WI38 (cell line): Measurements from ENCODE around the gene ODR4.
A peak's percentile ranks its signal among the peaks of the same experiment; 100 is the strongest.
"Not testable (repeated sequence)": the region's sequence is repeated elsewhere in the genome, so short reads cannot be mapped to it uniquely, and the experiment has no call there.

Source experiments
- H3K4me3 ChIP-seq: 2 replicates; pipeline ENCODE4 v1.5.1; 2011; ENCODE audit warnings: low read depth, mild to moderate bottlenecking, control low read depth, low read length
- TF ChIP-seq, protein P1 (sequence below): IDR thresholded peaks from 2 replicates; pipeline ENCODE4 v1.5.1; 2012; ENCODE audit warnings: low read depth, mild to moderate bottlenecking, control low read depth, low read length

ODR4 gene

GRCh38 chr1:186374303-186375151 lies 1.1 kb upstream of the ODR4 start:
- H3K4me3 ChIP-seq = peak overlapping the region; percentile 83
- TF ChIP-seq, protein P1, sequence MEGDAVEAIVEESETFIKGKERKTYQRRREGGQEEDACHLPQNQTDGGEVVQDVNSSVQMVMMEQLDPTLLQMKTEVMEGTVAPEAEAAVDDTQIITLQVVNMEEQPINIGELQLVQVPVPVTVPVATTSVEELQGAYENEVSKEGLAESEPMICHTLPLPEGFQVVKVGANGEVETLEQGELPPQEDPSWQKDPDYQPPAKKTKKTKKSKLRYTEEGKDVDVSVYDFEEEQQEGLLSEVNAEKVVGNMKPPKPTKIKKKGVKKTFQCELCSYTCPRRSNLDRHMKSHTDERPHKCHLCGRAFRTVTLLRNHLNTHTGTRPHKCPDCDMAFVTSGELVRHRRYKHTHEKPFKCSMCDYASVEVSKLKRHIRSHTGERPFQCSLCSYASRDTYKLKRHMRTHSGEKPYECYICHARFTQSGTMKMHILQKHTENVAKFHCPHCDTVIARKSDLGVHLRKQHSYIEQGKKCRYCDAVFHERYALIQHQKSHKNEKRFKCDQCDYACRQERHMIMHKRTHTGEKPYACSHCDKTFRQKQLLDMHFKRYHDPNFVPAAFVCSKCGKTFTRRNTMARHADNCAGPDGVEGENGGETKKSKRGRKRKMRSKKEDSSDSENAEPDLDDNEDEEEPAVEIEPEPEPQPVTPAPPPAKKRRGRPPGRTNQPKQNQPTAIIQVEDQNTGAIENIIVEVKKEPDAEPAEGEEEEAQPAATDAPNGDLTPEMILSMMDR = no peak

- H3K4me3 ChIP-seq = peak overlapping the region; percentile 83
- TF ChIP-seq, protein P1 = no peak
These were observed 286 bp downstream of the ODR4 start for GRCh38 chr1:186375929-186376319.

- no peak overlapping the region for H3K4me3 ChIP-seq
- TF ChIP-seq, protein P1 = no peak
These were observed 11.2 kb downstream of the ODR4 start for GRCh38 chr1:186386725-186387383.

DNA sequence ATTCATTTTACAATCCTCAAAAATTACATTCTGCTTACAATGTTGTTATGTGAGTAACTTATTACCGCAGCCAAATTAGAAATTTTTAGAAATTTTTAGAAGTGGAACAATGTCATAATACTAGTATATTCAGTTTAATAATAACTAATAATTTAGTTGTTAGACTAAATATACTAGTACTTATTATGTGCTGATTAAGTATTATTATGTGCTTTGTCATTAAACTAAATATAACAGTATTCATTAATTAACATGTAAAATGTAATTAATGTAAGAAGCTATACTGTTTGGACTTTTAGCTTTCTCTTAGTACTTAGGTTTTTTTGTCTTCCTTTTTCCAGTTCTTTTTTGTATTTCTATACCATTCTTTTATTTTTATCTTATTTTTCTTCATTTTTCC lies 15.3 kb downstream of the ODR4 start:
- no peak overlapping the region for H3K4me3 ChIP-seq
- TF ChIP-seq, protein P1 = no peak

- TF ChIP-seq, protein P1 = no peak
- H3K4me3 ChIP-seq = no peak overlapping the region
These were observed 16.2 kb downstream of the ODR4 start for GRCh38 chr1:186391841-186392240.

GRCh38 chr1:186392711-186393110 lies 17.1 kb downstream of the ODR4 start:
- not testable (repeated sequence) for H3K4me3 ChIP-seq

DNA sequence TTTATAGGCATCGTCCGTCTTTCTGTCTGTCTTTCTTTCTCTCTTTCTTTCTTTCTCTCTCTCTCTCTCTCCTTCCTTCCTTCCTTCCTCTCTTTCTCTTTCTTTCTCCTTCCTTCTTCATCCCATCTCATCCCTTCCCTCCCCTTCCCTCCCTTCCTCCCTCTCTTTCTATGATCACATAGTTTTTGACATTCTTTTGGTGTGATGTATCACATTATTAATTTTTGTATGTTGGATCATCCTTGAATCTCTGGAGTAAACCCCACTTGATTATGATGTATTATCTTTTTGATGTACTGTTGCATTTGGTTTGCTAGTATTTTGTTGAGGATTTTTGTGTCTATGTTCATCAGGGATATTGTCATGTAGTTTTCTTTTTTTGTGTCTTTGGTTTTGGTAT lies 25.8 kb downstream of the ODR4 start:
- not testable (repeated sequence) for H3K4me3 ChIP-seq

DNA sequence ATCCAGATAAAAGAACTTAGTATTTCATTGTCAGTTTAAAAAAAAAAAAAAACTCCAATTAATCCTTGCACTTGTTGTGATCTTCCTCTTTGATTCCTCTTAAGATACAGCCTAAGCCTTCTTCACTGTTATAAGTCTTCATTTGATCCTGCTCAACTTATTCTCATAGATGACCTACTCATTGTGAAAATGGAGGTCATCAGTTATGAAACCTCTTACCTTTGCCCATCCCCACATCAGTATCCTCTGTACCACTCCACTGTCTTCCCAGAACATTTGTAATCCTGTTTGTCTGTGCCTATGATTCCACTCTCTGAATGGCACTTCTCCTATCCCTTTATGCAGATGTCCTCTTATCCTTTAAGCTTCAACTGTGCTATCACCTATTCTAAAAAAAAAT lies 28.0 kb downstream of the ODR4 start:
- TF ChIP-seq, protein P1 = no peak
- no peak overlapping the region for H3K4me3 ChIP-seq
